Activated naive CD4-positive, alpha-beta T cell treated with anti-CD3 and anti-CD28 coated beads for 36 hours (primary cell): ENCODE results near the gene RAB25. TPM values are rescaled to one million over a fixed set of nuclear protein-coding genes. Genes with fewer than 3 reads are reported as not detected.
"Not testable (repeated sequence)": the region's sequence is repeated elsewhere in the genome, so short reads cannot be mapped to it uniquely, and the experiment has no call there.

Source experiments
- CTCF ChIA-PET: fragments of 350-600 bp; sonication (Branson Sonifier 250); formaldehyde crosslinking; loops from one replicate; lab custom pipeline; 2021; ENCODE audit warnings: antibody characterized with exemption; lab: Charles Lee
- DNase-seq: peaks from one replicate; pipeline ENCODE4 v3.0.0-alpha.2; 2020
- H3K27ac Mint-ChIP-seq: one replicate; pipeline ENCODE4 v1.8.0; 2021; ENCODE audit warnings: mild to moderate bottlenecking, mixed read lengths
- H3K27me3 Mint-ChIP-seq: one replicate; pipeline ENCODE4 v1.8.0; 2021; ENCODE audit warnings: low read depth, mixed read lengths
- H3K36me3 Mint-ChIP-seq: one replicate; pipeline ENCODE4 v1.8.0; 2021; ENCODE audit warnings: low read depth, mixed read lengths
- H3K4me1 Mint-ChIP-seq: one replicate; pipeline ENCODE4 v1.8.0; 2021; ENCODE audit warnings: low read depth, mixed read lengths
- H3K4me3 Mint-ChIP-seq: one replicate; pipeline ENCODE4 v1.8.0; 2021; ENCODE audit warnings: mild to moderate bottlenecking, moderate library complexity, mixed read lengths
- H3K9me3 Mint-ChIP-seq: one replicate; pipeline ENCODE4 v1.8.0; 2021; ENCODE audit warnings: mixed read lengths
- intact Hi-C: fragments of 100-400 bp; cut with micrococcal nuclease; formaldehyde crosslinking; loops from one replicate; pipeline ENCODE4 v1.15.1; 2023
- total RNA-seq, 2 experiments: library from RNA; stranded (reverse); gene quantifications; one replicate each; pipeline ENCODE4 v1.2.3, GENCODE V29; 2021

Gene RAB25
- total RNA-seq, 2 experiments from 2014 or later, result 1.3 TPM

DNA sequence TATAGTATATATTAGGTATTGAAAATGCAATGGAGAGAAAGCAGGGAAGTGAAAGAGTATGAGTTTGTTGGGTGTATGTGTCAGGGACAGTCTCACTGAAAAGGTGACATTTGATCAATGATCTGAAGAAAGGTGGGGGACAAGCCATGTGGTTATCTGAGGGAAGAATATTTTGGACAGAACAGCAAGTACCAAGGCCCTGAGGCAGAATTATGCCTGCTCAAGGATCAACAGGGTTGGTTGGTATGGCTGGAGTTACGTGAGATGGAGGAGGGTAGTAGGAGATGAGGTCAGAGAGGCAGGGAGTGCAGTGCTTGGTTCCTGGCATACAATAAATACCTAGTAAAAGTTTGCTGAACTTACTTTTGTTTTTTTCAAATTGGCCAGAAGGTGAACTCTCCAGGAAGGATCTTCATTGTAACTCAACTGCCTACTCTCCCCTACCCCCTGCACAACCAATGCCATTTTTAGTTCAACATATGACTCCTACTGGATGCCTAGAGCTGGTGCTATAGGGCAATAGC, 4.6 kb upstream of the RAB25 start:
- CTCF ChIA-PET, result no interaction called here
- H3K27ac Mint-ChIP-seq, result no peak overlapping the region
- intact Hi-C loops, result loop anchor here (10.0 kb wide), 1 partner anchor 422 kb away; no protein-coding TSS in a partner anchor
- H3K27me3 Mint-ChIP-seq, result no peaks in the 10 kb centered on the region
- H3K36me3 Mint-ChIP-seq, result peaks cover 5% of the 10 kb centered on the region
- peak overlapping the region; percentile 3 for H3K4me3 Mint-ChIP-seq
- H3K4me1 Mint-ChIP-seq, result peaks cover 26% of the 10 kb centered on the region
- DNase-seq, result no peak
- no peaks in the 10 kb centered on the region for H3K9me3 Mint-ChIP-seq

DNA sequence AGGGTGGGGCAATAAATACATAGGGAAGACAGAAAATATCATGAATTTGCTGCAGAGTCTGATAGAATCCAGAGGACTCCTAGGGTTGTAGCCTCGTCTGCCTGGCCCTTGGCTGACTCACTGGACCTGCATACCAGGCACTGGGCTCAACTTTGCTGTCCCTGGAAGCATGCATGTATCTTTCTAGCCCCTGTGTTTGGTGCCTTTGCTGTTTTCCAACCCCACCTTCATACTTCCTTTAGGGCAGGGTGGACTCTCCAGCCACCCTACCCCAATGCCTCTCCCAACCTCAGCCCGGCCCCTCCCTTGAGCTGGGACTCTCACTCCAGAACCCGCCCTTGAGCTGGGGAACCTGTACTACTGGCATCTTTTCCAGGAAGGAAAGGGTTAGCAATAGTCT, 1.2 kb downstream of the RAB25 start:
- H3K4me3 Mint-ChIP-seq, result no peak overlapping the region
- DNase-seq, result no peak
- H3K27me3 Mint-ChIP-seq, result no peaks in the 10 kb centered on the region
- H3K9me3 Mint-ChIP-seq, result no peaks in the 10 kb centered on the region
- peaks cover 3% of the 10 kb centered on the region for H3K36me3 Mint-ChIP-seq
- intact Hi-C loops, result no loop called here
- H3K27ac Mint-ChIP-seq, result no peak overlapping the region
- H3K4me1 Mint-ChIP-seq, result peaks cover 14% of the 10 kb centered on the region
- CTCF ChIA-PET, result interaction anchor here (0.7 kb wide), 2 partner anchors 17 to 324 kb away, joined by 3 read pairs; no protein-coding TSS in a partner anchor

DNA sequence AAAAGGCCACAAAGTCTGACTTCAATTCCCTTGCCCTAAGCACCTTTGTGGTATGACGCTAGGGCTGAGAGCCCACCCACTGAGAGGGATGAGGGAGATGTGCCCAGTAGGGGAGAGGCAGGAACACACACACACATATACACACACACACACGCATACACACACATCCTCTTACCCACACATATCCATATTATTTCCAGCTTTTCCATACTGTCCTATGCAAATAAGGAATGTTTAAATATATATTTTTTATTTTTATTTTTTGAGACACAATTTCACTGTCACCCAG, 3.0 kb downstream of the RAB25 start:
- Mint-ChIP-seq H3K4me1 (peaks cover 14% of the 10 kb centered on the region), H3K27ac (no peak overlapping the region), H3K27me3 (no peaks in the 10 kb centered on the region), H3K36me3 (no peaks in the 10 kb centered on the region), H3K9me3 (no peaks in the 10 kb centered on the region), H3K4me3 (no peak overlapping the region)
- intact Hi-C loops, result no loop called here
- no peak for DNase-seq
- CTCF ChIA-PET, result interaction anchor here (0.6 to 1.4 kb wide), 4 partner anchors 11 to 734 kb away, joined by 3 to 5 read pairs (median 4); partner anchors contain the start of gene SSR2

- Mint-ChIP-seq H3K4me1 (peaks cover 14% of the 10 kb centered on the region), H3K27ac (no peak overlapping the region), H3K4me3 (no peak overlapping the region), H3K9me3 (no peaks in the 10 kb centered on the region), H3K36me3 (no peaks in the 10 kb centered on the region), H3K27me3 (no peaks in the 10 kb centered on the region)
- intact Hi-C loops, result no loop called here
- CTCF ChIA-PET, result interaction anchor here (0.6 to 2.6 kb wide), 12 partner anchors 10 to 735 kb away, joined by 3 to 16 read pairs (median 3); partner anchors contain the start of gene SSR2
- no peak for DNase-seq
Observed at GRCh38 chr1:156064615-156065014, 3.7 kb downstream of the RAB25 start.

GRCh38 chr1:156065212-156065611, 4.3 kb downstream of the RAB25 start:
- intact Hi-C loops, result no loop called here
- H3K27me3 Mint-ChIP-seq, result no peaks in the 10 kb centered on the region
- no peaks in the 10 kb centered on the region for H3K9me3 Mint-ChIP-seq
- no peak for DNase-seq
- no peak overlapping the region for H3K27ac Mint-ChIP-seq
- H3K4me1 Mint-ChIP-seq, result peaks cover 14% of the 10 kb centered on the region
- H3K36me3 Mint-ChIP-seq, result no peaks in the 10 kb centered on the region
- no peak overlapping the region for H3K4me3 Mint-ChIP-seq
- CTCF ChIA-PET, result interaction anchor here (0.6 to 2.6 kb wide), 13 partner anchors 11 to 273 kb away, joined by 3 to 16 read pairs (median 3); partner anchors contain the start of gene SSR2

DNA sequence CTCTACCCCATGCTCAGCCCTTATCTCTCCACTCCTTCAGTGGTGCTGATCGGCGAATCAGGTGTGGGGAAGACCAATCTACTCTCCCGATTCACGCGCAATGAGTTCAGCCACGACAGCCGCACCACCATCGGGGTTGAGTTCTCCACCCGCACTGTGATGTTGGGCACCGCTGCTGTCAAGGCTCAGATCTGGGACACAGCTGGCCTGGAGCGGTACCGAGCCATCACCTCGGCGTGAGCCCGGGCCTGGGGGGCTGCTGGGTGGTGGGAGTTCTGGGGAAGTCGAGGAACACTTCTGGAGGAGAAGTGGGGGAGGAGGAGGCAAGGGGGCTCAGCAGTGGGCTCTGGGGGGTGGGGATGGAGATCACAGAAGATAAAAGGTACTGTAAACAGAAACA, 4.9 kb downstream of the RAB25 start:
- no peaks in the 10 kb centered on the region for H3K9me3 Mint-ChIP-seq
- DNase-seq, result no peak
- no peaks in the 10 kb centered on the region for H3K36me3 Mint-ChIP-seq
- CTCF ChIA-PET, result interaction anchor here (0.6 to 2.6 kb wide), 27 partner anchors 9 to 277 kb away, joined by 3 to 19 read pairs (median 4); partner anchors contain the start of gene KHDC4
- peaks cover 14% of the 10 kb centered on the region for H3K4me1 Mint-ChIP-seq
- no peak overlapping the region for H3K4me3 Mint-ChIP-seq
- intact Hi-C loops, result loop anchor here (1.0 kb wide), 5 partner anchors 12 to 132 kb away; partner anchors contain the start of genes KHDC4 and LAMTOR2
- no peaks in the 10 kb centered on the region for H3K27me3 Mint-ChIP-seq
- H3K27ac Mint-ChIP-seq, result no peak overlapping the region

DNA sequence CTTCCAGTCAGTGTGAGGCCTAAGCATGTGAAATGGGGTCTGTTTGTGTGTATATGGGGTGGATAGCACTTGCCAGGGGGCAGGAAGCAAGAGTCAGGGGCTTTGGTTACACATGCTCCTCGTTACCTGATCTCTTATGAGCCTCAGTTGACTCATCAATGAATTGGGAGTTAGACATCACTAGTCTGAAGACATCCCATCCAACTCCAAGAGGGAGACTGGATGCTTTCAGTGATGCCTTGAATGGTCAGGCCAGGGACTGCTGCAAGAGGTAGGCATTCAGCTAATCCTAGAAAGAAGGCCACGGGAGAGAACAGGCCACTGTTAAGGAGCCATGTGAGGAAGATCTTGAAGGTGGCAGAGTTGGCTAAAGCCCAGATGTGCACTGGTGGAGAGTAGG, 6.3 kb downstream of the RAB25 start:
- Mint-ChIP-seq H3K4me1 (peaks cover 12% of the 10 kb centered on the region), H3K27me3 (no peaks in the 10 kb centered on the region), H3K36me3 (no peaks in the 10 kb centered on the region), H3K4me3 (no peak overlapping the region), H3K27ac (no peak overlapping the region), H3K9me3 (no peaks in the 10 kb centered on the region)
- CTCF ChIA-PET, result interaction anchor here (0.5 to 2.6 kb wide), 14 partner anchors 12 to 165 kb away, joined by 3 to 19 read pairs (median 7); partner anchors contain the start of gene KHDC4
- no peak for DNase-seq
- intact Hi-C loops, result no loop called here

GRCh38 chr1:156069490-156070455, 8.8 kb downstream of the RAB25 start:
- H3K27ac Mint-ChIP-seq, result no peak overlapping the region
- H3K4me1 Mint-ChIP-seq, result peaks cover 11% of the 10 kb centered on the region
- no peak overlapping the region for H3K4me3 Mint-ChIP-seq
- intact Hi-C loops, result no loop called here
- no peaks in the 10 kb centered on the region for H3K27me3 Mint-ChIP-seq
- CTCF ChIA-PET, result interaction anchor here (0.6 to 1.1 kb wide), 2 partner anchors 16 to 80 kb away, joined by 3 read pairs; partner anchors contain the start of gene UBQLN4
- H3K36me3 Mint-ChIP-seq, result no peaks in the 10 kb centered on the region
- DNase-seq, result no peak
- no peaks in the 10 kb centered on the region for H3K9me3 Mint-ChIP-seq

GRCh38 chr1:156070548-156070947, 9.6 kb downstream of the RAB25 start:
- Mint-ChIP-seq H3K4me1 (peaks cover 4% of the 10 kb centered on the region), H3K27me3 (no peaks in the 10 kb centered on the region), H3K4me3 (no peak overlapping the region), H3K36me3 (no peaks in the 10 kb centered on the region), H3K27ac (no peak overlapping the region), H3K9me3 (no peaks in the 10 kb centered on the region)
- no peak for DNase-seq
- CTCF ChIA-PET, result no interaction called here
- intact Hi-C loops, result no loop called here

DNA sequence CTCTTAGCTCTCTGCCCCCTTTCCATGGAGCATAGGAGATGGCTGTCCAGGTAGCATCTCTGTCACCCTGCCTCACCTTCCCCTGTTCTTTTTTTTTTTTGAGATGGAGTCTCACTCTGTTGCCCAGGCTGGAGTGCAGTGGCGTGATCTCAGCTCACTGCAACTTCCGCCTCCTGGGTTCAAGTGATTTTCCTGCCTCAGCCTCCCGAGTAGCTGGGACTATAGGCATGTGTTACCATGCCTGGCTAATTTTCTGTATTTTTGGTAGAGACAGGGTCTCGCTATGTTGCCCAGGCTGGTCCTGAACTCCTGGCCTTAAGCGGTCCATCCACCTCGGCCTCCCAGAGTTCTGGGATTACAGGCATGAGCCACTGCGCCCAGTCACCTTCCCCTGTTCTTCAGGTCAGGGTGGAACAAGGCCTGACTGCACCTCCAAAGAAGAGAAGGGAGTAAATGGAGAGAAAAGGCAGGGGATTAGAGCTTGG, 10.4 kb downstream of the RAB25 start:
- H3K27ac Mint-ChIP-seq, CTCF ChIA-PET, H3K9me3 Mint-ChIP-seq, H3K36me3 Mint-ChIP-seq, DNase-seq, intact Hi-C loops, H3K27me3 Mint-ChIP-seq, H3K4me3 Mint-ChIP-seq, H3K4me1 Mint-ChIP-seq: not testable (repeated sequence)

DNA sequence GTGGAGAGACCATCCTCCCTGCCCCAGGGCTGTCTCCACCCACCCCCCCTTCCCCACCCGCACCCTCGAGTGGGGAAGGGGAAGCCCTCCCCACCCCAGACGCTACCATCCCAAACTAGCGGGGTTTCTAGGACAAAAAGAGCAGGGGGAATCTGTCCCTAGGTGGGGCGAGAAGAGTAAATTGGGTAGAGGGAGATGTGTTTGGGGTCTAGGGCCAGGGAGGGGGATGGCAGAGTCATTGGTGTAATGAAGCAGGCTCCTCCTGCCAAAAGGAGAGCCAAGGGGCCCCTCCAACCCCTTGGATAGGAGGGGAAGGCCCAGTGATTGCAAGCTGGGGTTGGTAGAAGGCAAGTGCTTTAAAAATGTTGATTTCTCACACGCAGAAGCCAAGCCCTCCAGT, 11.3 kb downstream of the RAB25 start:
- CTCF ChIA-PET, result interaction anchor here (1.3 kb wide), 1 partner anchor 58 kb away, joined by 6 read pairs; no protein-coding TSS in a partner anchor
- no peaks in the 10 kb centered on the region for H3K27me3 Mint-ChIP-seq

DNA sequence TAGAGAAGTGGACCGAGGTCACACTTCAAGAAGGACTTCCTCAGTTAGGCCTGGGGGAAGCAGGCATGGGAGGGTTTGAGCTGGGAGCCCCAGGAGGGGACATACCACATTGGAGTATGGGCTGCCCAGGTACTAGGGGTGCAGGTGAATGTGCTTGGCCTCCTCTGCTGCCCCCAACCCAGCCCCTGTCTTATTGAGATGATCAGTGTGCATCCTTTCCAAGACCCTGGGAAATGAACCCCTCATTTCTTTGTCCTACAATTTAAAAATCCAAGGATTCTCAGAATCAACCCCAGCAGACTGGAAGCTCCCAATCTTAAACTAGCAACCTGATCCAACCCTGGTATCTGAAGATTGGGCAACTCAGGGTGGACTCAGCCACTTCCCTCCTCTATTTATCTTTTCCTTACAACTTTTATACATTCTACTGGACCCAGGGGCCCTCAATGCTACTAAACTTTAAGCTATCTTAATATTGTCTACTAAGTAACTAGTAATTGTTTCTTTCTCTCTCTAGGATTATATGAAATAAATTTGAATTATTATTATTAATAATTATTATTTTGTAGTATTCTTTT, 12.2 kb downstream of the RAB25 start:
- intact Hi-C loops, result no loop called here
- Mint-ChIP-seq H3K4me1 (no peaks in the 10 kb centered on the region), H3K27ac (no peak overlapping the region), H3K4me3 (no peak overlapping the region), H3K36me3 (no peaks in the 10 kb centered on the region), H3K9me3 (no peaks in the 10 kb centered on the region), H3K27me3 (no peaks in the 10 kb centered on the region)
- CTCF ChIA-PET, result interaction anchor here (1.3 kb wide), 1 partner anchor 57 kb away, joined by 6 read pairs; no protein-coding TSS in a partner anchor
- no peak for DNase-seq

More for the DNA sequence above, 11.3 kb downstream of the RAB25 start:
- no peak overlapping the region for H3K4me3 Mint-ChIP-seq
- H3K4me1 Mint-ChIP-seq, result no peaks in the 10 kb centered on the region
- DNase-seq, result no peak
- intact Hi-C loops, result no loop called here
- no peaks in the 10 kb centered on the region for H3K36me3 Mint-ChIP-seq
- no peaks in the 10 kb centered on the region for H3K9me3 Mint-ChIP-seq
- no peak overlapping the region for H3K27ac Mint-ChIP-seq
